NCI-H345 treated with DMSO at 0.1 percent for 48 hours (cell line): ENCODE data around the gene BRIP1.

Experiments
- DNase-seq: peaks from one replicate; lab custom pipeline; 2025; ENCODE audit not compliant: unreplicated experiment; lab: John Stamatoyannopoulos, UW

BRIP1 gene

DNA sequence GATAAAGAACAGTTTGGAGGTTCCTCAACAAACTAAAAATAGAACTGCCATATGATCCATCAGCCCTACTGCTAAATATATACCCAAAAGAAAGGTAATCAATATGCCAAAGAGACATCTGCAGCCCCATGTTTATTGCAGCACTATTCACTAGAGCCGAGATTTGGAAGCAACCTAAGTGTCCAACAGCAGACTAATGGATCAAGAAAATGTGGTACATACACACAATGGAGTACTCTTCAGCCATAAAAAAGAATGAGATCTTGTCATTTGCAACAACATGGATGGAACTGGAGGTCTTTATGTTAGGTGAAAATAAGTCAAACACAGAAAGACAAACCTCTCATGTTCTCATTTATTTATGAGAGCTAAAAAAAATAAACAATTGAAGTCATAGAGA is 223.5 kb downstream of the BRIP1 start:
- DNase-seq: no peak

DNA sequence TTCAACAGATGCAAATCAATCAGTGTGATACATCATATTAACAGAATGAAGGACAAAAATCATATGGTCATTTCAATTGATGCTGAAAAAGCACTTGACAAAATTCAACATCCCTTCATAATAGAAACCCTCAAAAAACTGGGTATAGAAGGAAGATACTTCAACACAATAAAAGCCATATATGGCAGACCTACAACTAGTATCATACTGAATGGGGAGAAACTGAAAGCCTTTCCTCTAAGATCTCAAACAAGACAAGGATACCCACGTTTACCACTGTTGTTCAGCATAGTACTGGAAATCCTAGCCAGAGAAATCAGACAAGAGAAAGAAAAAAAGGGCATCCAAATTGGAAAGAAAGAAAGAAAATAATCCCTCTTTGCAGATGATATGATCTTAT is 225.2 kb downstream of the BRIP1 start:
- DNase-seq: no peak

DNA sequence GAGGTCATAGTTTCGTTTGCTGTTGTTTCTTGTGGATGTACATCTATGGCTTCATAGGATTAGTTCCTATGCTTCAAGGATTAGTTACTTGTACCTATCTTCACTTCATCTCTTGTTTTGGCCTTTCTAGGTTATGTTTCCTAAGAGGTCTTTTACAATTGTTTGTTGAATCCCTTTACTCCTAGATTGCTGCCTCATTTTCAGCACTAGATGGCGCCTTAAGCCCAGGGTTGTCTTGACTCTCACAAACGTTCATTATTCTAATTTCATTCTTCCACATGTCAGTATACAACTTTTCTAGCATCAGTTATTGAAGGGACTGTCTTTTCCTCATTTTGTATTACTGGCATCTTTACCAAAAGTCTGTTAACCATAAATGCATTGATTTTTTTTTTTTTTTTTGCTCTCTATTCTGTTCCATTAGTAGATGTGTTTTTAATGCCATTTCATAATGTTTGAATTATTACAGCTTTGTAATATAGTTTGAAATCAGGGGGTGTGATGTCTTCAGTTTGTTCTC is 227.4 kb downstream of the BRIP1 start:
- peak; percentile 0 for DNase-seq

DNA sequence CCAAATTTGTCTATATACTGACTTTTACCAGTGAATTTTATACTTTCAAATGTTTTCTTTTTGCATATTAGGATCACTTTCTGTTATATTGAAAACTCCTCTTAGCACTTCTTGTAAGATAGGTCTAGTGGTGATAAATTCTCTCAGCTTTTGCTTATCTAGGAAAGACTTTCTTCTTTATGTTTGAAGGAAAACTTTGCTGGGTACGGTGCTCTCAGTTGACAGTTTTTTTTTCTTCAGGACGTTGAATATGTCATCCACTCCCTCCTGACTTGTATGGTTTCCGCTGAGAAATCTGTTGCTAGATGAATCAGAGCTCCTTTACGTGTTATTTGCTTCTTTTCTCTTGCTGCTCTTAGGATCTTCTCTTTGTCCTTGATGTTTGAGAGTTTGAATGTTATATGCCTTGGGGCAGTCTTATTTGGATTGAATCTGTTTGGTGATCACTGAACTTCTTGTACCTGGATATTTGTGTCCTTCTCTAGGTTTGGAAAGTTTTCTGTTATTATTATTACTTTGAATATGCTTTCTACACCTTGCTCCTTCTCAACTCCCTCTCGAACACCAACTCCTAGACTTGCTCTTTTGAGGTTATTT is 228.3 kb downstream of the BRIP1 start:
- DNase-seq: no peak

DNA sequence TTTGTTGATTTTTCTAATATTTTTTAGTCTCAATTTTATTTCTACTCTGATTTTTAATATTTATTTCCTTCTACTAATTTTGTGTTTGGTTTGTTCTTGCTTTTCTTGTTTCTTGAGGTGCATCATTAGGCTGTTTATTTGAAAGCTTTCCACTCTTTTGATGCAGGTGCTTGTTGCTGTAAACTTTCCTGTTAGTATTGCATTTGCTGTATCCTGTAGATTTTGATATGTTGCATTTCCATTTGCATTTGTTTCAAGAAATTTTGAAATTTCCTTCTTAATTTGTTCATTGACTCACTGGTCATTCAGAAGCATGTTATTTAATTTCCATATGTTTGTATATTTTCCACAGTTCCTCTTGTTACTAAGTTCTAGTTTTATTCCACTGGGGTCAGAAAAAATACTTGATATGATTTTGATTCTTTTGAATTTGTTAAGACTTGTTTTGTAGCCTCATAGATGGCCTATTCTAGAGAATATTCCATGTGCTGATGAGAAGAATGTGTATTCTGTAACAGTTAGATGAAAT is 229.3 kb downstream of the BRIP1 start:
- DNase-seq: no peak

DNA sequence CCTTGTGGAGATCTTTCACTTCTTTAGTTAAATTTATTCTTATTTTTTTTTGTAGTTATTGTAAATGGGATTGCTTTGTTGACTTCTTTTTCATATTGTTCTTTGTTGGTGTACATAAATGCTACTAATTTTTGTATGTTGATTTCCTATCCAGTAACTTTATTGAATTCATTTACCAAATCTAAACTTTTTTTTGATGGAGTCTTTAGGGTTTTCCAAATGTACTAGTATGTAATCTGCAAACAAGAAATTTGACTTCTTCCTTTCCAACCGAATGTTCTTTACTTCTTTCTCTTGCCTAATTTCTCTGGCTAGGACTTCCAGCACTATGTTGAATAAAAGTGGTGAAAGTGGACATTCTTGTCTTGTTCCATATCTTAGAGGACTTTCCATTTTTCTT is 230.5 kb downstream of the BRIP1 start:
- no peak for DNase-seq

DNA sequence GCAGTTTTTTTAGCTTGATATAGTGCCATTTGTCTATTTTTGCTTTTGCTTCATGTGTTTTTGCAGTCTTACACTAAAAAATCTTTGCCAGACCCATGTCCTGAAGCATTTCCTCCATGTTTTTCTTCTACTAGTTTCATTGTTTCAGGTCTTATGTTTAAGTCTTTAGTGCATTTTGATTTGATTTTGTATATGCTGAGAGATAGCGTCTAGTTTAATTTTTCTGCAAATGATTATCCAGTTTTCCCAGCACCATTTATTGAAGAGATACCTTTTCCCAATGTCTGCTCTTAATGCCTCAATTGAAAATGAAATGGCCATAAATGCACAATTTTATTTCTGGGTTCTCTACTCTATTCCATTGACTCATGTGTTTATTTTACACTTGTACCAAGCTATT is 231.5 kb downstream of the BRIP1 start:
- DNase-seq: no peak
